Activated CD8-positive, alpha-beta memory T cell treated with anti-CD3 and anti-CD28 coated beads for 24 hours (primary cell): ENCODE measurements around the gene TDRD9.

Experiments
- DNase-seq: peaks from one replicate; pipeline ENCODE4 v3.0.0-alpha.2; 2020

The TDRD9 gene

GRCh38 chr14:104095426-104096310 lies 167.4 kb downstream of the TDRD9 start:
- no peak for DNase-seq

GRCh38 chr14:104096318-104096717 lies 168.1 kb downstream of the TDRD9 start:
- no peak for DNase-seq

- no peak for DNase-seq
These were observed 168.8 kb downstream of the TDRD9 start for GRCh38 chr14:104096751-104097700.

- DNase-seq, result no peak
These were observed 170.2 kb downstream of the TDRD9 start for GRCh38 chr14:104098272-104099095.

GRCh38 chr14:104099096-104100041 lies 171.1 kb downstream of the TDRD9 start:
- no peak for DNase-seq

- no peak for DNase-seq
These were observed 172.2 kb downstream of the TDRD9 start for GRCh38 chr14:104100171-104101085.

GRCh38 chr14:104101086-104101621 lies 172.9 kb downstream of the TDRD9 start:
- no peak for DNase-seq

GRCh38 chr14:104101651-104102281 lies 173.5 kb downstream of the TDRD9 start:
- no peak for DNase-seq
